Lower leg skin (tissue), 4 donors: ENCODE results near the gene HMG20A. TPM values are rescaled to one million over a fixed set of nuclear protein-coding genes. Genes with fewer than 3 reads are reported as not detected.

Source experiments
- DNase-seq, 2 donors: peaks; one replicate each; pipeline ENCODE4 v3.0.0-alpha.2; 2019; ENCODE audit warnings: low spot score in 2 of 2
- H3K4me3 ChIP-seq: fragments of 200-600 bp; sonication (generic); 2 replicates; pipeline ENCODE4 v1.5.1; 2017; ENCODE audit warnings: mild to moderate bottlenecking, low read depth; ENCODE audit not compliant: poor library complexity, severe bottlenecking
- CTCF ChIP-seq, 3 donors: fragments of 450-650 bp; IDR thresholded peaks; one replicate each; pipeline ENCODE4 v1.5.1; 2016; ENCODE audit warnings: antibody characterized with exemption in 3 of 3, mild to moderate bottlenecking in 3 of 3, moderate library complexity in 2 of 3
- POLR2A ChIP-seq, 2 donors: fragments of 450-650 bp; IDR thresholded peaks; one replicate each; pipeline ENCODE4 v1.6.1; 2016 to 2017; ENCODE audit warnings: antibody characterized with exemption in 2 of 2, mild to moderate bottlenecking in 1 of 2, moderate library complexity in 1 of 2
- WGBS, 2 donors: methylation state at CpG; one replicate each; pipeline ENCODE4 v1.1.5; 2018; 5-methylcytosine and 5-hydroxymethylcytosine counted together
- intact Hi-C: fragments of 100-400 bp; cut with DNase I; formaldehyde crosslinking; loops from one replicate; pipeline ENCODE4 v1.15.0; 2023; ENCODE audit warnings: low total_unique reads
- total RNA-seq, 4 donors: library from RNA; depleted of rRNA; stranded (reverse); fragments of >200 nt; gene quantifications; one replicate each; pipeline ENCODE4 v1.1.0, GENCODE V29; 2016

The HMG20A gene
- total RNA-seq, 4 donors from 2014 or later = 16.8 to 28.1 (median 22.5) TPM

DNA sequence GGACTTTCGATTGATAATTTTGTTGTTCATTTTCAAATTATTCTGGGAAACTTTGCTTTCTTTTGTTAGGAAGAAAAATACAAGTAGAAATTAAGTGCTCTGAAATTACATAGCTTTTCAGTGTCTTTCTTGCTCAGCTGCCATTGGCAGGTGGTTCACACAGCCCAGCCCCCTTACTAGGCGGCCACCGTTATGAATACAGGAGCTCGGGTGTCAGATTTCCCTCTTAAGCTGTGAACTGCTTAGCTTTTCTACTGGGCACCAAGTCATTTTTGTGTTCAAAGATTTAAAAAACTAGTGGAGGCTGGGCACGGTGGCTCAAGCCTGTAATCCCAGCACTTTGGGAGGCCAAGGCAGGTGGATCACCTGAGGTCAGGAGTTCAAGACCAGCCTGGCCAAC lies 55.2 kb downstream of the HMG20A start:
- intact Hi-C loops = no loop called here
- H3K4me3 ChIP-seq = no peak overlapping the region
- no peak for DNase-seq
- TF ChIP-seq POLR2A (IDR thresholded peaks at IDR 0.05) = no peak
- TF ChIP-seq CTCF (IDR thresholded peaks at IDR 0.05) = no peak
- 69 to 86% methylated on average over 5 of the region's 5 CpGs for WGBS, 2 donors

DNA sequence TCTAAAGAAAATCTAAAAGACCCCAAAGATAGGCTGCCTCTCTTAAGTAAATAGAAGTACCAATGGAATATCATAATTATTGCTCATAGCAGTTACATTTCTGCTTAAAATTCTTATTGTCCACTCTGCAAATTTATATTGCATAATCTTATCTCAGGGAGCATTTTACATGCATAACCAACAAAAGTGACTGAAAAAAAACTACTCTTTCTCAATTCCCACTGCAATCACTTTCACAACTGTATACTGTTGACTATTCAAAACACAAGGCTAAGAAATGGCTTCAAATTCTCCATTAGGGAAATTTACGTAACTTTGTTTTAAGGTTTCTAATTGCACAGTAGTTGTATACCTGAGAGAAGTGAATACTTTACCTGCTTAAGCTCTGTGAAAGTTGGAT lies 56.3 kb downstream of the HMG20A start:
- no peak overlapping the region for H3K4me3 ChIP-seq
- 100% methylated on average over 1 of the region's 1 CpG for WGBS, 2 donors
- intact Hi-C loops = no loop called here
- no peak for DNase-seq
- no peak for TF ChIP-seq CTCF (IDR thresholded peaks at IDR 0.05)
- TF ChIP-seq POLR2A (IDR thresholded peaks at IDR 0.05) = no peak

DNA sequence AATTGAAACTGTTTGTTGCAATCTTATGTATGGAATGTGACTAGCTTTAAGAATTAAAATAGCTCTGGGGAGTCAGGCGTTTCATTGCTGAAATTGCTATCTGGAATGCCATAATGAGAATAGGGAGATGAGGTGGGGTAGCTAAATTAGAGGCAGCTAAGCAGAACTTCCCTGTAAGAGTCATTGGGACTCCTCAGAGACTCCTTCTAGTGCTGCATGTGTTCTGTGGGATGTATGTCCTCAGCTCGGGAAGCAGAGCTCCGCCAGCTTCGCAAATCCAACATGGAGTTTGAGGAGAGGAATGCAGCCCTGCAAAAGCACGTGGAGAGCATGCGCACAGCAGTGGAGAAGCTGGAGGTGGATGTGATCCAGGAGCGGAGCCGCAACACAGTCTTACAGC lies 57.4 kb downstream of the HMG20A start:
- DNase-seq = no peak
- WGBS, 2 donors = 91 to 92% methylated on average over 8 of the region's 8 CpGs
- H3K4me3 ChIP-seq = no peak overlapping the region
- intact Hi-C loops = no loop called here
- TF ChIP-seq POLR2A (IDR thresholded peaks at IDR 0.05) = no peak
- no peak for TF ChIP-seq CTCF (IDR thresholded peaks at IDR 0.05)

DNA sequence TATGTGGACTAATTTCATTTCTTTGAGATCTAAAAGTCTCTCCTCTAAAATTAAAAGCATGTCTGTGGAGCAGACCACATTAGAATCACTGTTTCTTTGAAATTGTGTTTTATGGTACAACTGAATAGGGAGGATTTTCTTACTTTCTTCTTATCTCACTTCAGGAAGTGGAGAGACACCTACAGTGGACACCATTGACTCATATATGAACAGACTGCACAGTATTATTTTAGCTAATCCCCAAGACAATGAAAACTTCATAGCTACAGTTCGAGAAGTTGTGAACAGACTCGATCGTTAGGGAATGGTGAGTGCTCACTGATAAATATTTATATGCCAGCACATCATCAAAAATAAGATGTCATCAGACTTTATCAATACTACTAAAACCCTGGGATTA lies 58.3 kb downstream of the HMG20A start:
- no peak overlapping the region for H3K4me3 ChIP-seq
- 95 to 98% methylated on average over 3 of the region's 3 CpGs for WGBS, 2 donors
- intact Hi-C loops = no loop called here
- TF ChIP-seq POLR2A (IDR thresholded peaks at IDR 0.05) (no peak), CTCF (IDR thresholded peaks at IDR 0.05) (no peak)
- DNase-seq = no peak

DNA sequence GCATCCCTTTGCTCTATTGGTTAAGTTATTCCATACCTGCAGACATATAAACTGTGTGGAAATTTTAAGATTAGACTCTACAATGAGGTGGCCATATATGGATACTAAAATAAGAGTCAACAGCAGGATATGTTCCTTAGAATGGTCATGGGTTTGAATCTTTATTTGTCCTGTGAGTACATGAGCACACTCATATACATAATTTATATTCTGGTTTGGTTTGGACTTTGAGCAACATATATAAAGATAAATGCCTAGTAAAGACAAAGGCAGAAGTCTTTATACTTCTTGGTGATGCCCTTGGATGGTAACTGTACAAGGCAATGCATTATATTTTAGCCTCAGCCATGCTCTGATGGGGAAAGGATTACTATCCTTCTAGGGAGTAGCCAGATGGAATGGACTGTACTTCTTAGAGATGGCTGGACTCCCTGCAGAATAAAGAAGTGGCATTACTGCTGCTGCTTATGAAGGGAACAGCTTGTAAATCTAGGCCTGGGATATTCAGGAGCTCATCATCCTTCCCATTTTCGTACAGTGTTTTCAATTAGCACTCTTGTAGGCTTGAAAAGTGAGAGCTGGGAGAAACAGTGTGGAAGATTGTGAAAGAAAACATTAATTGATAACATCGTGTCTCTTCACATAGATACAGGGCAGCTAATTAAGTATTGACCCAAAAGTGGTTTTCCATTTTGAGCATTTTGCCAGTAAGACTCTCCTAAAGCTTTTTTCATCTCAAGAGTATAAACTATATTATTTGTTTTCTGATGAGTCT lies 60.4 kb downstream of the HMG20A start:
- 60 to 62% methylated on average over 2 of the region's 2 CpGs for WGBS, 2 donors
- intact Hi-C loops = loop anchor here (10.0 kb wide), 1 partner anchor 116 kb away; no protein-coding TSS in a partner anchor

More for the DNA sequence above, 60.4 kb downstream of the HMG20A start:
- H3K4me3 ChIP-seq = no peak overlapping the region
- DNase-seq = no peak
- TF ChIP-seq CTCF (IDR thresholded peaks at IDR 0.05) (no peak), POLR2A (IDR thresholded peaks at IDR 0.05) (no peak)
